Adrenal gland (tissue), 12 donors: Measurements from ENCODE around the gene ACTR6. TPM values are rescaled to one million over a fixed set of nuclear protein-coding genes. Genes with fewer than 3 reads are reported as not detected.

Source experiments
- DNase-seq, 7 donors: peaks; one replicate each; pipeline ENCODE4 v3.0.0-alpha.2; 2019 to 2020
- H3K27ac ChIP-seq, 5 donors: fragments of 200-600 bp; sonication (generic) in 4 of 5; 1 replicate in 3 of 5; 2 replicates in 2 of 5; pipeline versions ENCODE4 v1.5.1 to v1.8.0; 2016 to 2020; ENCODE audit warnings: mild to moderate bottlenecking in 1 of 5
- H3K27me3 ChIP-seq: fragments of 200-600 bp; 2 replicates; pipeline ENCODE4 v1.8.0; 2021
- H3K36me3 ChIP-seq, 2 donors: fragments of 200-600 bp; replicated peaks in 1 of 2; 1 replicate in 1 of 2; 2 replicates in 1 of 2; pipeline versions ENCODE4 v1.5.1 to v1.8.0; 2018 to 2022
- H3K4me1 ChIP-seq, 2 donors: fragments of 200-600 bp; replicated peaks in 1 of 2; 1 replicate in 1 of 2; 2 replicates in 1 of 2; pipeline versions ENCODE4 v1.5.1 to v1.8.0; 2018 to 2021
- H3K4me3 ChIP-seq, 4 donors: fragments of 200-600 bp; sonication (generic) in 3 of 4; one replicate each; pipeline ENCODE4 v1.5.1; 2016 to 2018
- H3K9me3 ChIP-seq, 3 donors: fragments of 200-600 bp; sonication (generic) in 1 of 3; replicated peaks in 1 of 3; 1 replicate in 2 of 3; 2 replicates in 1 of 3; pipeline versions ENCODE4 v1.5.1 to v1.8.0; 2016 to 2021
- CTCF ChIP-seq, 6 experiments: fragments of 450-650 bp in 4 of 6; fragments of 200-600 bp in 2 of 6; sonication (generic) in 1 of 6; IDR thresholded peaks; 1 replicate in 5 of 6; 2 replicates in 1 of 6; pipeline versions ENCODE4 v1.5.1 to v1.8.0; 2016 to 2021; ENCODE audit warnings: antibody characterized with exemption in 6 of 6, mild to moderate bottlenecking in 2 of 6, moderate library complexity in 1 of 6
- POLR2A ChIP-seq, 2 donors: fragments of 450-650 bp; IDR thresholded peaks; one replicate each; pipeline ENCODE4 v1.6.1; 2017; ENCODE audit warnings: antibody characterized with exemption in 2 of 2, mild to moderate bottlenecking in 2 of 2, moderate library complexity in 1 of 2
- WGBS, 4 donors: extraction: QIAGEN DNeasy Blood & Tissue Kit in 2 of 4; methylation state at CpG; one replicate each; pipeline versions ENCODE4 v1.1.5 to v1.1.7; 2013 to 2017; 5-methylcytosine and 5-hydroxymethylcytosine counted together
- intact Hi-C, 2 donors: fragments of 100-400 bp; cut with DNase I; formaldehyde crosslinking; loops; one replicate each; pipeline versions ENCODE4 v1.14.1 to v1.15.0; 2022 to 2023
- polyA plus RNA-seq, 3 donors: library from polyadenylated mRNA; stranded (reverse); fragments of 200-250 nt in 2 of 3; fragments of 350-450 nt in 1 of 3; fragmentation: Illumina TruSeq in 1 of 3; extraction: RNeasy Lipid Tissue Mini Kit (QIAGEN cat#74804) in 1 of 3; gene quantifications; one replicate each; pipeline ENCODE4 v1.2.3, GENCODE V29; 2013 to 2014
- total RNA-seq, 9 donors: library from RNA; depleted of rRNA in 4 of 9; stranded (reverse); fragments of >200 nt in 4 of 9; fragments of 120-200 nt in 1 of 9; fragmentation: NEBNext Ultra II Directional in 1 of 9; extraction: Animal tissue kit (Norgen Biotek cat#: 25700) in 1 of 9; gene quantifications; one replicate each; pipeline versions ENCODE4 v1.1.0 to v1.2.4, GENCODE V29; 2013 to 2023
- donor health status: healthy with polysubstance abuse.
- donor health status: Bipolar disorder and iron deficiency.
- donor health status: DM: yes; HTN: yes; CAD: no.
- donor health status: DM: no; HTN: no; CAD: no.
- donor health status: DM: no; HTN: no; CAD: no.
- donor health status: DM: yes; HTN: yes; CAD: no.

Gene ACTR6
- total and polyA plus RNA-seq, 12 donors, result 5.4 to 30.1 (median 23.3) TPM

- H3K4me3 ChIP-seq, result no peak overlapping the region
- no peak for TF ChIP-seq POLR2A (IDR thresholded peaks at IDR 0.05)
- TF ChIP-seq CTCF (IDR thresholded peaks at IDR 0.05), result no peak
- H3K27ac ChIP-seq, result no peak overlapping the region
- intact Hi-C loops, result no loop called here
- no peaks in the 10 kb centered on the region for H3K36me3 ChIP-seq
- H3K9me3 ChIP-seq, result no peaks in the 10 kb centered on the region
- no peaks in the 10 kb centered on the region for H3K27me3 ChIP-seq
- H3K4me1 ChIP-seq, result no peaks in the 10 kb centered on the region
- WGBS, 4 donors, result 78 to 93% (median 83%) methylated on average over 2 of the region's 2 CpGs
- DNase-seq, result no peak
Measured at GRCh38 chr12:100251917-100252316, 51.3 kb downstream of the ACTR6 start.

- intact Hi-C loops, result no loop called here
- H3K4me3 ChIP-seq, result no peak overlapping the region
- no peaks in the 10 kb centered on the region for H3K36me3 ChIP-seq
- H3K27ac ChIP-seq, result no peak overlapping the region
- DNase-seq, result no peak
- 96 to 100% (median 100%) methylated on average over 1 of the region's 1 CpG for WGBS, 4 donors
- TF ChIP-seq POLR2A (IDR thresholded peaks at IDR 0.05) (no peak), CTCF (IDR thresholded peaks at IDR 0.05) (no peak)
- no peaks in the 10 kb centered on the region for H3K27me3 ChIP-seq
- H3K4me1 ChIP-seq, result no peaks in the 10 kb centered on the region
- H3K9me3 ChIP-seq, result no peaks in the 10 kb centered on the region
Measured at GRCh38 chr12:100253437-100253836, 52.8 kb downstream of the ACTR6 start.

GRCh38 chr12:100254876-100255275 lies 54.3 kb downstream of the ACTR6 start:
- Histone ChIP-seq H3K36me3 (no peaks in the 10 kb centered on the region), H3K9me3 (no peaks in the 10 kb centered on the region), H3K27me3 (no peaks in the 10 kb centered on the region), H3K27ac (no peak overlapping the region), H3K4me3 (no peak overlapping the region), H3K4me1 (no peaks in the 10 kb centered on the region)
- no peak for DNase-seq
- intact Hi-C loops, result no loop called here
- WGBS, 4 donors, result 95 to 100% (median 96%) methylated on average over 1 of the region's 1 CpG
- no peak for TF ChIP-seq POLR2A (IDR thresholded peaks at IDR 0.05)
- no peak for TF ChIP-seq CTCF (IDR thresholded peaks at IDR 0.05)

- no peak for TF ChIP-seq POLR2A (IDR thresholded peaks at IDR 0.05)
- TF ChIP-seq CTCF (IDR thresholded peaks at IDR 0.05), result no peak
- H3K36me3 ChIP-seq, result no peaks in the 10 kb centered on the region
- no peaks in the 10 kb centered on the region for H3K9me3 ChIP-seq
- no peaks in the 10 kb centered on the region for H3K4me1 ChIP-seq
- WGBS, 4 donors, result 94 to 97% (median 96%) methylated on average over 1 of the region's 1 CpG
- no peak overlapping the region for H3K27ac ChIP-seq
- DNase-seq, result no peak
- H3K4me3 ChIP-seq, result no peak overlapping the region
- intact Hi-C loops, result no loop called here
- H3K27me3 ChIP-seq, result no peaks in the 10 kb centered on the region
Measured at GRCh38 chr12:100258127-100258526, 57.5 kb downstream of the ACTR6 start.
